GM03348 (cell line): ENCODE results near the gene DAPP1.
A peak's percentile ranks its signal among the peaks of the same experiment; 100 is the strongest.

Experiments used
- DNase-seq: peaks from one replicate; pipeline ENCODE4 v3.0.0; 2012; ENCODE audit warnings: low spot score

DAPP1 gene

GRCh38 chr4:99856166-99856565 is 39.5 kb downstream of the DAPP1 start:
- DNase-seq: peak; percentile 16

- DNase-seq: no peak
These were observed 40.7 kb downstream of the DAPP1 start for GRCh38 chr4:99857307-99857706.

- DNase-seq: no peak
These were observed 43.0 kb downstream of the DAPP1 start for GRCh38 chr4:99859618-99860017.

GRCh38 chr4:99860521-99860920 is 43.9 kb downstream of the DAPP1 start:
- no peak for DNase-seq

GRCh38 chr4:99861120-99861905 is 44.7 kb downstream of the DAPP1 start:
- no peak for DNase-seq

GRCh38 chr4:99863804-99864203 is 47.2 kb downstream of the DAPP1 start:
- DNase-seq: no peak

GRCh38 chr4:99868126-99868596 is 51.5 kb downstream of the DAPP1 start:
- peak; percentile 65 for DNase-seq

GRCh38 chr4:99872570-99872969 is 55.9 kb downstream of the DAPP1 start:
- no peak for DNase-seq

GRCh38 chr4:99875071-99875470 is 58.4 kb downstream of the DAPP1 start:
- DNase-seq: no peak

GRCh38 chr4:99876946-99877345 is 60.3 kb downstream of the DAPP1 start:
- DNase-seq: no peak

GRCh38 chr4:99878604-99879003 is 62.0 kb downstream of the DAPP1 start:
- no peak for DNase-seq

- DNase-seq: no peak
These were observed 62.8 kb downstream of the DAPP1 start for GRCh38 chr4:99879458-99879857.

- DNase-seq: peak; percentile 5
These were observed 68.5 kb downstream of the DAPP1 start for GRCh38 chr4:99885063-99885664.

GRCh38 chr4:99885687-99886086 is 69.1 kb downstream of the DAPP1 start:
- no peak for DNase-seq

GRCh38 chr4:99886146-99886545 is 69.5 kb downstream of the DAPP1 start:
- DNase-seq: no peak

- DNase-seq: no peak
These were observed 71.2 kb downstream of the DAPP1 start for GRCh38 chr4:99887837-99888236.

GRCh38 chr4:99891351-99891750 is 74.7 kb downstream of the DAPP1 start:
- no peak for DNase-seq

GRCh38 chr4:99893029-99893428 is 76.4 kb downstream of the DAPP1 start:
- no peak for DNase-seq

- peak; percentile 32 for DNase-seq
These were observed 77.2 kb downstream of the DAPP1 start for GRCh38 chr4:99893839-99894160.

- DNase-seq: peak; percentile 97
These were observed 77.8 kb downstream of the DAPP1 start, which contains the start of gene LAMTOR3 for GRCh38 chr4:99894161-99894997. LAMTOR3 (minus strand) TSS chr4:99894427; CDS start chr4:99893963, 464 bp downstream.

- no peak for DNase-seq
These were observed 78.4 kb downstream of the DAPP1 start for GRCh38 chr4:99894998-99895397.

GRCh38 chr4:99915449-99915848 is 98.8 kb downstream of the DAPP1 start:
- no peak for DNase-seq

GRCh38 chr4:99917575-99917974 is 100.9 kb downstream of the DAPP1 start:
- DNase-seq: no peak
